OCI-LY3 (cell line): ENCODE results near the gene TIMP3.

Source experiments
- H2AFZ ChIP-seq: fragments of 200-600, 300-600 bp; shearing (Covaris generic); 2 replicates; pipeline ENCODE4 v1.6.0; 2014; ENCODE audit warnings: antibody characterized with exemption, low read depth, low read length
- H3K27ac ChIP-seq: fragments of 200-600, 300-600 bp; sonication (generic); 2 replicates; pipeline ENCODE4 v1.5.1; 2014; ENCODE audit warnings: mild to moderate bottlenecking, low read length, moderate library complexity, mixed read lengths
- H3K27me3 ChIP-seq: fragments of 200-600, 300-600 bp; sonication (generic); 2 replicates; pipeline ENCODE4 v1.6.1; 2014; ENCODE audit warnings: low read depth, low read length, mixed read lengths
- H3K36me3 ChIP-seq: fragments of 200-600, 300-600 bp; sonication (generic); replicated peaks from 2 replicates; pipeline ENCODE3; 2014; ENCODE audit warnings: low read depth, low read length, mixed read lengths
- H3K4me1 ChIP-seq: fragments of 300-600, 200-600 bp; sonication (generic); 2 replicates; pipeline ENCODE4 v1.6.1; 2014; ENCODE audit warnings: low read length, mixed read lengths
- H3K4me2 ChIP-seq: fragments of 200-600, 300-600 bp; sonication (generic); 2 replicates; pipeline ENCODE4 v1.6.1; 2014; ENCODE audit warnings: low read length, mixed read lengths
- H3K4me3 ChIP-seq: fragments of 300-600, 200-600 bp; sonication (generic); 2 replicates; pipeline ENCODE4 v1.5.1; 2014; ENCODE audit warnings: antibody characterized with exemption, mild to moderate bottlenecking, low read length, moderate library complexity
- H3K79me2 ChIP-seq: fragments of 300-600, 200-600 bp; shearing (Covaris generic); 2 replicates; pipeline ENCODE4 v1.6.1; 2014; ENCODE audit warnings: mild to moderate bottlenecking, low read length, mixed read lengths
- H3K9ac ChIP-seq: fragments of 300-600, 200-600 bp; shearing (Covaris generic); 2 replicates; pipeline ENCODE4 v1.6.0; 2014; ENCODE audit warnings: mild to moderate bottlenecking, low read length, moderate library complexity
- H3K9me3 ChIP-seq: fragments of 200-600, 300-600 bp; shearing (Covaris generic); 2 replicates; pipeline ENCODE4 v1.6.1; 2014; ENCODE audit warnings: low read length, mixed read lengths; ENCODE audit not compliant: insufficient read depth
- H4K20me1 ChIP-seq: fragments of 200-600, 300-600 bp; sonication (generic); 2 replicates; pipeline ENCODE4 v1.6.1; 2016; ENCODE audit warnings: low read length, mixed read lengths; ENCODE audit not compliant: insufficient read depth
- EZH2phosphoT487 ChIP-seq: fragments of 200-600 bp; shearing (Covaris generic); IDR thresholded peaks from 2 replicates; pipeline ENCODE4 v1.6.1; 2018; ENCODE audit warnings: antibody characterized with exemption, mixed run types, low read depth
- TF ChIP-seq, protein P1 (sequence below): fragments of 200-600, 300-600 bp; sonication (generic); IDR thresholded peaks from 2 replicates; pipeline ENCODE4 v1.5.1; 2014; ENCODE audit warnings: antibody characterized with exemption, low read length, low read depth

TIMP3 gene

DNA sequence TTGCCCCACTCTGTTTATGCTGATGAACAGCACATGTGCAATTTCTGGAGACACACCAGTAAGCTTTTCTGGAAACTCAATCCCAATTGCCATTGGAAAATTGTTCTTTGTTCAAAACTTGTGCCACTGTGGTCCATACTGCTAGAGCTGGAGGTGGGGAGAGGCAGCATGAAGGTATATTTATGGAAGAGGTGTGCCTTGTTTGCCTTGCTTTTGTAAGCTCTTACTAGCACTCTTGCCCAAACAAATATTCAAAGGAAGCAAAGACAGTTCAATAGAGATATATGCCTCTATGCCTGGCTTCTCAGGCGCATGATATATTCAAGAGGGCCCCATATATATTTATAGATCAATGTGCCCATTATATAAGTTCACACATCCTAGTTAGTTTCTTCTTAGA is 42.7 kb downstream of the TIMP3 start:
- H3K4me3 ChIP-seq, result no peak overlapping the region
- no peaks in the 10 kb centered on the region for H3K4me1 ChIP-seq
- no peaks in the 10 kb centered on the region for H4K20me1 ChIP-seq
- H3K27me3 ChIP-seq, result peaks cover 52% of the 10 kb centered on the region
- H2AFZ ChIP-seq, result no peak overlapping the region
- no peak overlapping the region for H3K9ac ChIP-seq
- no peak for TF ChIP-seq EZH2phosphoT487
- TF ChIP-seq, protein P1, sequence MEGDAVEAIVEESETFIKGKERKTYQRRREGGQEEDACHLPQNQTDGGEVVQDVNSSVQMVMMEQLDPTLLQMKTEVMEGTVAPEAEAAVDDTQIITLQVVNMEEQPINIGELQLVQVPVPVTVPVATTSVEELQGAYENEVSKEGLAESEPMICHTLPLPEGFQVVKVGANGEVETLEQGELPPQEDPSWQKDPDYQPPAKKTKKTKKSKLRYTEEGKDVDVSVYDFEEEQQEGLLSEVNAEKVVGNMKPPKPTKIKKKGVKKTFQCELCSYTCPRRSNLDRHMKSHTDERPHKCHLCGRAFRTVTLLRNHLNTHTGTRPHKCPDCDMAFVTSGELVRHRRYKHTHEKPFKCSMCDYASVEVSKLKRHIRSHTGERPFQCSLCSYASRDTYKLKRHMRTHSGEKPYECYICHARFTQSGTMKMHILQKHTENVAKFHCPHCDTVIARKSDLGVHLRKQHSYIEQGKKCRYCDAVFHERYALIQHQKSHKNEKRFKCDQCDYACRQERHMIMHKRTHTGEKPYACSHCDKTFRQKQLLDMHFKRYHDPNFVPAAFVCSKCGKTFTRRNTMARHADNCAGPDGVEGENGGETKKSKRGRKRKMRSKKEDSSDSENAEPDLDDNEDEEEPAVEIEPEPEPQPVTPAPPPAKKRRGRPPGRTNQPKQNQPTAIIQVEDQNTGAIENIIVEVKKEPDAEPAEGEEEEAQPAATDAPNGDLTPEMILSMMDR, result no peak
- H3K36me3 ChIP-seq, result no peaks in the 10 kb centered on the region
- H3K4me2 ChIP-seq, result no peak overlapping the region
- H3K27ac ChIP-seq, result no peak overlapping the region
- H3K9me3 ChIP-seq, result no peaks in the 10 kb centered on the region
- no peaks in the 10 kb centered on the region for H3K79me2 ChIP-seq

DNA sequence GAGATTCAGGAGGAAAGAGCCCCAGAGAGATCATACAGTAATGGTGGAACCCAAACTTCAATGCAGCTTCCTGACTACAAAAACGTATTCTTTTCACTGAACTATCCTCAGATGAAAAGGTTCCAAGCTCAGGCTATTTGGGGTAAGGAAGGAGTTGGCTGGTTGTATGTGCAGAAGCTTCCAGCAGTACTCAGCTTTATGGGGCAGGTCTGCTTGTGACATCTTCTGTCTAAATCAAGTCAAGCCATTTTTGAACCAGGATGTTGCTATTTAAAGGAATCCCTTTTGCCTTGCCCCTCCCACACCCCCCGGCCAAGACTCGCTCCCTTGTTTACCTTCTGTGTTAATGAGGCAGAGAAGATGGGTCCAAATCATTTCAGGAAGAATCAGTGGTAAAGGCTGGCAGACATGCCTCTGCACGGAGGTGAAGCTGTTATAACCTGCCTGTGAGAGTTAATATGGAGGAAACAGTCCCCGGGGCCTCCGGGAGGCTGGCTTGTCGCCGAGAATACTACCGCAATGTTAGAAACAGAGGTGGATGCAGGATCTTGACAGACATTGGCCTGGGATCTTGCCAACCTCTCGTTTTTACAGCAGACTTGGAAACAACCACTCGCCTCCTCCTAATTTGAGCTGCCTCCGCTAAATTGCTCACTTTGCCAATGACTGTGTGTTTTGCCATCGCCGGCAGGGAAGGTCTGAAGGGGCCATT is 45.4 kb downstream of the TIMP3 start:
- Histone ChIP-seq H3K27ac (no peak overlapping the region), H3K27me3 (peaks cover 70% of the 10 kb centered on the region), H3K4me2 (no peak overlapping the region), H3K4me3 (no peak overlapping the region), H3K9ac (no peak overlapping the region), H2AFZ (no peak overlapping the region), H3K9me3 (no peaks in the 10 kb centered on the region), H3K36me3 (no peaks in the 10 kb centered on the region), H3K79me2 (no peaks in the 10 kb centered on the region), H3K4me1 (no peaks in the 10 kb centered on the region), H4K20me1 (no peaks in the 10 kb centered on the region)
- TF ChIP-seq, protein P1, result no peak
- TF ChIP-seq EZH2phosphoT487, result no peak

- Histone ChIP-seq H3K4me1 (no peaks in the 10 kb centered on the region), H3K9me3 (no peaks in the 10 kb centered on the region), H3K9ac (no peak overlapping the region), H3K36me3 (no peaks in the 10 kb centered on the region), H4K20me1 (no peaks in the 10 kb centered on the region), H3K4me3 (no peak overlapping the region), H2AFZ (no peak overlapping the region), H3K79me2 (no peaks in the 10 kb centered on the region), H3K27ac (no peak overlapping the region), H3K27me3 (peaks cover 69% of the 10 kb centered on the region), H3K4me2 (no peak overlapping the region)
- TF ChIP-seq, protein P1, result no peak
- no peak for TF ChIP-seq EZH2phosphoT487
These were observed 46.7 kb downstream of the TIMP3 start for GRCh38 chr22:32848226-32848625.

- H3K4me1 ChIP-seq, result no peaks in the 10 kb centered on the region
- no peak overlapping the region for H3K4me2 ChIP-seq
- no peaks in the 10 kb centered on the region for H3K36me3 ChIP-seq
- no peaks in the 10 kb centered on the region for H3K79me2 ChIP-seq
- no peak overlapping the region for H3K4me3 ChIP-seq
- no peak overlapping the region for H3K9ac ChIP-seq
- no peak overlapping the region for H3K27ac ChIP-seq
- no peaks in the 10 kb centered on the region for H3K9me3 ChIP-seq
- H3K27me3 ChIP-seq, result peaks cover 62% of the 10 kb centered on the region
- TF ChIP-seq EZH2phosphoT487, result no peak
- TF ChIP-seq, protein P1, result no peak
- no peak overlapping the region for H2AFZ ChIP-seq
- H4K20me1 ChIP-seq, result no peaks in the 10 kb centered on the region; the same call in 1 of the 2 replicates
These were observed 48.0 kb downstream of the TIMP3 start for GRCh38 chr22:32849501-32849900.
